HUES48 (cell line): ENCODE results near the gene COX18.

Experiments
- H3K27ac ChIP-seq: one replicate; pipeline ENCODE4 v1.7.0; 2013; ENCODE audit warnings: low read depth, low read length, inconsistent platforms
- H3K27me3 ChIP-seq: 2 replicates; pipeline ENCODE4 v1.6.1; 2013; ENCODE audit warnings: mild to moderate bottlenecking, low read length; ENCODE audit not compliant: control insufficient read depth, insufficient read depth
- H3K36me3 ChIP-seq: 2 replicates; pipeline ENCODE4 v1.6.1; 2013; ENCODE audit warnings: low read length; ENCODE audit not compliant: control insufficient read depth, insufficient read depth
- H3K4me1 ChIP-seq: 2 replicates; pipeline ENCODE4 v1.6.1; 2013; ENCODE audit warnings: mild to moderate bottlenecking, low read length; ENCODE audit not compliant: control insufficient read depth, insufficient read depth
- H3K4me3 ChIP-seq: 2 replicates; pipeline ENCODE4 v1.5.1; 2013; ENCODE audit warnings: mild to moderate bottlenecking, low read depth, low read length
- H3K9ac ChIP-seq: 2 replicates; pipeline ENCODE4 v1.6.1; 2013; ENCODE audit warnings: mild to moderate bottlenecking, low read depth, low read length, moderate library complexity
- H3K9me3 ChIP-seq: 2 replicates; pipeline ENCODE4 v1.6.1; 2013; ENCODE audit warnings: low read length; ENCODE audit not compliant: control insufficient read depth, insufficient read depth

The COX18 gene

DNA sequence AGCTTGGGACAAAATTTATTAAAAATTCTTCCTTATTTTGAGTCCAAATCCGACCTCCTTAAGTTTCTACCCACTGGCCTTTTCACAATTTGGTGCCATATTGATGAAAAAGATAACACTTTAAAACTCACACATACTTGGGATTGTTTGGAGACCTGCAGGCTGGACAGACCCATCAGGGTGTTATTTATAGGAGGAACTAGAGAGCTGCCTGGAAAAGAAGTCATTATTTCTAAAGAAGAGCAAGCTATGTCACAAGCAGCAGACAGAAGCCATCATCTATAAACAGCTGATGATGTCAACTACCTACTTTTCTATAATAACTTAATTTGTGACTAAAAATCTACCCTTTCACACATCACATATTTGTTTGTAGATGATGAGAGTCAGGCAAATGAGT is 56.2 kb downstream of the COX18 start:
- peaks cover 7% of the 10 kb centered on the region; the same call in 1 of the 2 replicates for H3K9me3 ChIP-seq
- no peak overlapping the region for H3K27ac ChIP-seq
- H3K4me1 ChIP-seq = no peaks in the 10 kb centered on the region
- H3K4me3 ChIP-seq = no peak overlapping the region
- H3K36me3 ChIP-seq = no peaks in the 10 kb centered on the region
- H3K27me3 ChIP-seq = no peaks in the 10 kb centered on the region
- H3K9ac ChIP-seq = no peak overlapping the region

DNA sequence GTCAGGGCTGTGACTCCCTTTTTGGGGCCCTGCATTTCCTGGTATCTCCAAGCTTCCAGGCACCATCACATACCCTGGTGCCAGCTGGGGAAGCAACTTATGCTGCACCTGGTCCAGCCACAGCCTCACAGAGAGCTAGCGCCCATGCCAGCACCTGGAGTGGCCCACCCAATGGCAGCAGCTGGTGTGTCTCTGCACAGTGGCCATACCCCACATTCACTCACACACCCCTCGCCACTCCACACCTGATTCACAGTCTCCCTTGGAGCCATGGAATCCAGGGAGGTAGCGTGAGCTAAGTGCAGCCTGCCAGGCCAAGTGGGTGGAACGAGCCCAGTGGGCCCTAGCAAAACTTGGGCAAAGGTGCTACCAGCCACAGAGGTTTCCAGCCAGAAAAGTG is 56.8 kb downstream of the COX18 start:
- peaks cover 2% of the 10 kb centered on the region; the same call in 1 of the 2 replicates for H3K4me1 ChIP-seq
- no peaks in the 10 kb centered on the region for H3K36me3 ChIP-seq
- no peak overlapping the region for H3K9ac ChIP-seq
- H3K9me3 ChIP-seq = peaks cover 7% of the 10 kb centered on the region; the same call in 1 of the 2 replicates
- no peak overlapping the region for H3K27ac ChIP-seq
- no peak overlapping the region for H3K4me3 ChIP-seq
- H3K27me3 ChIP-seq = no peaks in the 10 kb centered on the region

GRCh38 chr4:73011629-73011985 is 57.9 kb downstream of the COX18 start:
- no peaks in the 10 kb centered on the region for H3K36me3 ChIP-seq
- H3K9me3 ChIP-seq = peaks cover 7% of the 10 kb centered on the region; the same call in 1 of the 2 replicates
- H3K4me3 ChIP-seq = no peak overlapping the region
- no peak overlapping the region for H3K27ac ChIP-seq
- H3K4me1 ChIP-seq = peaks cover 2% of the 10 kb centered on the region; the same call in 1 of the 2 replicates
- no peaks in the 10 kb centered on the region for H3K27me3 ChIP-seq
- H3K9ac ChIP-seq = no peak overlapping the region

- no peak overlapping the region for H3K4me3 ChIP-seq
- no peak overlapping the region for H3K9ac ChIP-seq
- H3K27ac ChIP-seq = no peak overlapping the region
- peaks cover 2% of the 10 kb centered on the region; the same call in 1 of the 2 replicates for H3K4me1 ChIP-seq
- no peaks in the 10 kb centered on the region for H3K27me3 ChIP-seq
- no peaks in the 10 kb centered on the region for H3K36me3 ChIP-seq
- peaks cover 7% of the 10 kb centered on the region; the same call in 1 of the 2 replicates for H3K9me3 ChIP-seq
These were observed 58.5 kb downstream of the COX18 start for GRCh38 chr4:73010789-73011628.

- no peaks in the 10 kb centered on the region for H3K27me3 ChIP-seq
- peaks cover 2% of the 10 kb centered on the region; the same call in 1 of the 2 replicates for H3K4me1 ChIP-seq
- no peak overlapping the region for H3K4me3 ChIP-seq
- H3K36me3 ChIP-seq = no peaks in the 10 kb centered on the region
- no peak overlapping the region for H3K9ac ChIP-seq
- peaks cover 6% of the 10 kb centered on the region; the same call in 1 of the 2 replicates for H3K9me3 ChIP-seq
- H3K27ac ChIP-seq = no peak overlapping the region
These were observed 61.9 kb downstream of the COX18 start for GRCh38 chr4:73007526-73008100.

- Histone ChIP-seq H3K4me1 (peaks cover 2% of the 10 kb centered on the region; the same call in 1 of the 2 replicates), H3K4me3 (no peak overlapping the region), H3K27ac (no peak overlapping the region), H3K36me3 (no peaks in the 10 kb centered on the region), H3K27me3 (no peaks in the 10 kb centered on the region), H3K9me3 (no peaks in the 10 kb centered on the region), H3K9ac (no peak overlapping the region)
These were observed 63.1 kb downstream of the COX18 start for GRCh38 chr4:73006286-73006990.

DNA sequence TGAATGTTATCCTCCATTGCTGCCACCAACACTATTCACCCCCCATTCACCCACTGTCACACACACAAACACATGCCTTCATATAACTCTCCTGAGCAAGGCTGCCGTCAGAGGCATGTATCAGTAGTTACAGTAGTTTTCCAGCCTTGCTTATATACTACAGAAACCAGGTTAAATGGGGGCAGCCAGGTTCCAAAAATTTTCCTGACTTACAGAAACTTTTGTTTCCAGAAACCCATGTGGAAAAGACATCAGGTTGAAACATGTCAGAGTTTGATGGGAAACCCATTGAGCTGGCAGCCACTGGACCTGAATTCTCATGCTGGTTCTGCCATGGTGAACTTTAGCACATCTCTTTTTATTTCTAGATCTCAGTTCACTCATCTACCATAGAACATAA is 64.0 kb downstream of the COX18 start:
- H3K4me3 ChIP-seq = no peak overlapping the region
- no peak overlapping the region for H3K9ac ChIP-seq
- peaks cover 2% of the 10 kb centered on the region; the same call in 1 of the 2 replicates for H3K4me1 ChIP-seq
- no peaks in the 10 kb centered on the region for H3K9me3 ChIP-seq
- no peaks in the 10 kb centered on the region for H3K36me3 ChIP-seq
- H3K27ac ChIP-seq = no peak overlapping the region
- H3K27me3 ChIP-seq = no peaks in the 10 kb centered on the region
